Omental fat pad (tissue), 4 donors: ENCODE measurements around the gene CMTM2. TPM values are rescaled to one million over a fixed set of nuclear protein-coding genes. Genes with fewer than 3 reads are reported as not detected.

ENCODE experiments used
- ATAC-seq: fragments of 150-250 bp; one replicate; pipeline ENCODE4 v1.9.1; 2016; ENCODE audit warnings: mild to moderate bottlenecking, moderate library complexity; ENCODE audit not compliant: low FRiP score
- DNase-seq: peaks from one replicate; pipeline ENCODE4 v3.0.0-alpha.2; 2019; ENCODE audit warnings: low spot score
- CTCF ChIP-seq, 3 donors: fragments of 450-650 bp; IDR thresholded peaks; one replicate each; pipeline ENCODE4 v1.5.1; 2016 to 2017; ENCODE audit warnings: antibody characterized with exemption in 3 of 3, mild to moderate bottlenecking in 3 of 3, moderate library complexity in 2 of 3
- small RNA-seq: library from RNA; depleted of rRNA; stranded (forward); fragments of <200 nt; gene quantifications from one replicate; pipeline ENCODE3, GENCODE V24; 2016
- total RNA-seq, 4 donors: library from RNA; depleted of rRNA; stranded (reverse); fragments of >200 nt; gene quantifications; one replicate each; pipeline ENCODE4 v1.1.0, GENCODE V29; 2016

Gene CMTM2
- total RNA-seq, 4 donors from 2014 or later, result 1.1 to 5.7 (median 1.2) TPM; not detected in 1

- ATAC-seq (no peak), DNase-seq (no peak)
- no peak for TF ChIP-seq CTCF (IDR thresholded peaks at IDR 0.05)
These were observed 56.1 kb downstream of the CMTM2 start for GRCh38 chr16:66635406-66635805.

- DNase-seq (no peak), ATAC-seq (no peak)
These were observed 56.9 kb downstream of the CMTM2 start for GRCh38 chr16:66636199-66636598.

GRCh38 chr16:66637806-66638205 is 58.5 kb downstream of the CMTM2 start:
- no peak for ATAC-seq
- no peak for DNase-seq

More at GRCh38 chr16:66636199-66636598, 56.9 kb downstream of the CMTM2 start:
- no peak for TF ChIP-seq CTCF (IDR thresholded peaks at IDR 0.05)

More at GRCh38 chr16:66637806-66638205, 58.5 kb downstream of the CMTM2 start:
- TF ChIP-seq CTCF (IDR thresholded peaks at IDR 0.05), result no peak

Small RNA genes within 50 kb of the gene (small RNA-seq; reads per million reads assigned to genes)
- gene CKLF-CMTM1, result not detected

Other genes starting within 250 kb of the CMTM2 start
- gene CDH5, start 212.8 kb upstream of the CMTM2 start, total RNA-seq, result 100 to 1,000 TPM in 1 of 4 donors, 10 to 100 TPM in 3; 31.8 to 237 (median 95.8) TPM
- 1 to 10 TPM in 2 of 4 donors, under 1 TPM in 1, not detected in 1; 0.94 to 2.2 (median 1.3) TPM for gene BEAN1, start 152.2 kb upstream of the CMTM2 start, total RNA-seq
- 10 to 100 TPM; 39.9 to 69.7 (median 56.0) TPM for gene TK2, start 29.3 kb upstream of the CMTM2 start, total RNA-seq
- 10 to 100 TPM; 31.6 to 68.4 (median 49.2) TPM for gene CKLF, start 26.9 kb upstream of the CMTM2 start, total RNA-seq
- gene CMTM1, start 13.0 kb upstream of the CMTM2 start, total RNA-seq, result 1 to 10 TPM in 2 of 4 donors, under 1 TPM in 2; 0.93 to 1.1 (median 0.98) TPM
- 10 to 100 TPM; 28.9 to 53.4 (median 43.5) TPM for gene CMTM3, start 25.2 kb downstream of the CMTM2 start, total RNA-seq
- gene CMTM4, start 117.3 kb downstream of the CMTM2 start, total RNA-seq, result 10 to 100 TPM; 12.6 to 29.9 (median 23.8) TPM
- 100 to 1,000 TPM; 120 to 199 (median 169) TPM for gene DYNC1LI2, start 172.1 kb downstream of the CMTM2 start, total RNA-seq
- gene TERB1, start 222.1 kb downstream of the CMTM2 start, total RNA-seq, result not detected